Stimulated activated CD8-positive, alpha-beta memory T cell treated with anti-CD3 and anti-CD28 coated beads, Interleukin-12 subunit alpha, Interleukin-12 subunit beta, amount 100 ng/mL, for 4 hours (primary cell): ENCODE measurements around the gene FKBP8.

Source experiments
- DNase-seq: peaks from one replicate; pipeline ENCODE4 v3.0.0-alpha.2; 2020; ENCODE audit warnings: low read depth

FKBP8 gene

GRCh38 chr19:18502246-18502637 lies 41.1 kb downstream of the FKBP8 start:
- DNase-seq: no peak

GRCh38 chr19:18501832-18502231 lies 41.5 kb downstream of the FKBP8 start:
- DNase-seq: no peak

- DNase-seq: no peak
Observed at GRCh38 chr19:18501351-18501750, 42.0 kb downstream of the FKBP8 start.

DNA sequence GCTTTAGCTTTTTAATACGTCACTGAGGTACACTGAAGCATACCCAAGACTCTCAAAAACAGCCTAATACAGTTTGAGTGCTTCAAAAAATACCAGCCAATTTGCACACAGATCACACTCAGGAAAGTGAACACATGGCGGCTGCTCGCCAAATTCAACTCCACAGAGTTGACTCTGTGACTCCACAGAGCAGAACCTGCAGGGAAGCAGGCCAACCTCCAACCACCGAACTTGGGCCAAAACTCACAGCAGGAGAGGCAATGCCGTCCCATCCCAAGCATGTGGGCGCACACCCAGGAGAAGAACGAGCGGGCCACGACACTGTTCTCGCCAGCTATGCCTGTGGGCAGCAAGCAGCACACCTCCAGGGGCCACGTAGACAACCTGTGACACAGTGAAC lies 42.6 kb downstream of the FKBP8 start:
- DNase-seq: no peak

DNA sequence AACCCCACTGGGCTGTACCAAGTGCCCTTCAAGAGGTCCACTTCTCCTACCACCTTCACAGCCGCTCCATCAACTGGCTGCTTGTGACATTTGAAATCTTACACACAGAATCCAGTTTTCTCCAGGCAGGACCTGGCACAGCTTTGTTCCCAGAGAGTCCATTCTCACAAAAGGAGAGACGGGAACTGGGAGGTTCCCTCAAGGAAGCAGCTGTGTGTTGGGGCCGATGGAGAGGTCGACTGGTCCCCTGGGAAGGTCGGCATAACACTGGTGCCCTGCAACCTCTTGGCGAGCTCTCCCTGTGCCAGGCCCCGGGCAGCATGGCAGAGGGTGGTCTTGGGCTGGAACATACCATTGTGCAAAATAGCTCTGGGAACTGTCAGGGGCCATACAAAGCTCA lies 43.0 kb downstream of the FKBP8 start:
- DNase-seq: no peak

DNA sequence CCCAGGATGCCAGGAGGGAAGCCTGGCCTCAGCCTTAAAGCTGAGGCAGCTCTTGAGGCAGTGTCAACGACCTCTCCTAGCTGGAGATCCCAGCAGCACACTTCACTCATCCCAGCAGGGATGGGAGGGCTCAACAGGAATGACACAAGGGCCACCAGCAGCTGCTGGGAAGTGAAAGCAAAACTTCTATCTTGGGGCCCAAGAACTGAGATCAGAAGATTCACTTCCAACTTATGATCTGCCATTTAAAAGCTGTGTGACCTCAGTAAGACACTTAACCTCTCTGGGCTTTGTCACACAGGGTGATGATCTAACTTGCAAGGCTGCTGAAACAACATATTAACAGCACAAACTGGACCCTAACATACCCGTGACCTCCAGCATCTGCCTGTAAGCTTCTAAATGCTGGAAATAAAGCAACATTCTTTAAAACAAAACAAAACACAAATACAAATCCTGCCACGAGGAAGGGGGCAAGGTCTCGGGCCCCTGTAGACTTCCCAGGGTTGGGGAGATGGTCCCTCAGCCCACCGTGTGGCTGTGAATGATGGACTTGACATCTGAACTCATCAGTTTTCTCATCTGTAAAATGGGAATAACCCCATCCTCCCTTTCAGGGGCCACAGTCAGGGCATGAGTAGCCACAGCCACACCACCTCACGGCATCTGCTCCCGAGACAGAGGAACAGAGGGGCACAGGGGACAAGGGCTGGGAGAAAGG lies 44.2 kb downstream of the FKBP8 start:
- no peak for DNase-seq

- DNase-seq: no peak
Observed at GRCh38 chr19:18496980-18497256, 46.5 kb downstream of the FKBP8 start.

DNA sequence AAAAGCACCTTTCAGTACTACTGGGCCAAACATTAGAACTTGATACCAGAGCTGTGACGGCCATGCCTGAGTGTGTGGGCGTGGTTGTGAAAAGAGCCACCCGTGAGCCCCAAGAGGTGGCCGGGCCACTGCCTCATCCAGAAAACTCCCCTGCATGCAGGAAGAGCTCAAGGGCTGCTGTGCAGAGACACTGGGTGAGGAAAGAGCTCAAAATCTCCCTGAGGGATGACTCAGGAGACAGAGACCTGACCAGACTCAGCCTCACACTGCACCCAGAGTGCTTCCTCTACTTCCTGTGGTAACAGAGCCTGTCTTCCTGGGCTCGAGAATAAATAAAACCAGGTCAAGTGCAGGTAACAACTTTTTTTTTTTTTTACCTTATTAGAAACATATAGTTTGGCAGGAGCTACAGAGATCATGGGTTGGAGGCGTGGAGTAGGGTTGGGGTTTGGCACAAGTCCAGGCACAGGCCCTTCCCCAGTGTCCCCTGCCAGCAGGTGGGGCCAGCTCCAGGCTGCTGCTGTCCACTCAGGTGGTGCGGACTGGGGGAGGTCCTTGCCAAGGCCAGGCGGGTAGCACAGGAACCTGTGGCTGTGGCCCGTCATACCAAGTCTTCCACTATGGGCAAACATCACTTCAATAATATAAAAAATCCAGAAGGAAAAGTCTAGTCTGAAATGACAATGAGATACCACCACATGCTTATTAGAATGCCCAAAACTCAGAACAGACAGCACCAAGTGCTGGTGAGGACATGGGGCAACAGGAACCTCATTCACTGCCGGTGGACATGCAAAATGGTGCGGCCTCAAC lies 47.0 kb downstream of the FKBP8 start:
- DNase-seq: peak; percentile 29

GRCh38 chr19:18495204-18495911 lies 48.0 kb downstream of the FKBP8 start:
- no peak for DNase-seq

GRCh38 chr19:18494267-18494607 lies 49.1 kb downstream of the FKBP8 start:
- no peak for DNase-seq

DNA sequence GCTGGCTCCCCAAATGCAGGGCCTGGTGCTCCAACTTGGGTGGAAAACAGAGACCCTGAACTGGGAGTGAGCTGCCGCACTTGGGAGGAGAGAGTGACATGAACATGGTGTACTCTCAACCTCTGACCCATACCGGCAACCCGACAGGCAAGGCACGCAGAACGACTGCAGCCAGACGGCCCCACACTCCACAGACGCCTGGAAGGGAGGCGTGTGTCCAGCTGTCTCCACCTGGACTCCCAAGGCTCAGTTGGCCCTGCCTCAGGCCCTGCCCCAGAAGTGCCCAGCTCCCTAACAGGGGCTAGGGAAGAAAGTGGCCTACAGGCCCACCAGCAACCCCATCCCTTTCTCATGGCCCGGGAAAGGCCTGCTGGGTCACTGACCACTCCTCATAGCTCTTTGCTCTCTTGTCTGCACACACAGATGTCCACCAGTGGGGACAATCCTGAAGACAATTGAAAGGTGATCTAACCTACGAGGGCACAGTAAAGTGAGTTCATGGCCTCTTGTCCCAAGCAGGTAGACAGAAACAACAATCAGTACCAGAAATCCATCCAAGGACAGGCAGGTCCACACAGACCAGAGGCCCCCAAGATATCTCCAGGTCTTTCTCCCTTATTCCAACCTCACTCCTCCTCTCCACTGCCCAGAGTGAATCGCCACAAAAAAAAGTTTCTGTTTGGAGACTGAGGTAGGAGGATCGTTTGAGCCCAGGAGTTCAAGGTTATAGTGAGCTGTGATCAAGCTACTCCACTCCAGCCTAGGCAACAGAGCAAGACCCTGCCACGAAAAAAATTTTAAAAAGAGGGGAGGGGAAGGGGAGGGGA lies 49.7 kb downstream of the FKBP8 start:
- no peak for DNase-seq

- DNase-seq: no peak
Observed at GRCh38 chr19:18491995-18492953, 51.1 kb downstream of the FKBP8 start.

GRCh38 chr19:18490728-18491127 lies 52.6 kb downstream of the FKBP8 start:
- DNase-seq: no peak

DNA sequence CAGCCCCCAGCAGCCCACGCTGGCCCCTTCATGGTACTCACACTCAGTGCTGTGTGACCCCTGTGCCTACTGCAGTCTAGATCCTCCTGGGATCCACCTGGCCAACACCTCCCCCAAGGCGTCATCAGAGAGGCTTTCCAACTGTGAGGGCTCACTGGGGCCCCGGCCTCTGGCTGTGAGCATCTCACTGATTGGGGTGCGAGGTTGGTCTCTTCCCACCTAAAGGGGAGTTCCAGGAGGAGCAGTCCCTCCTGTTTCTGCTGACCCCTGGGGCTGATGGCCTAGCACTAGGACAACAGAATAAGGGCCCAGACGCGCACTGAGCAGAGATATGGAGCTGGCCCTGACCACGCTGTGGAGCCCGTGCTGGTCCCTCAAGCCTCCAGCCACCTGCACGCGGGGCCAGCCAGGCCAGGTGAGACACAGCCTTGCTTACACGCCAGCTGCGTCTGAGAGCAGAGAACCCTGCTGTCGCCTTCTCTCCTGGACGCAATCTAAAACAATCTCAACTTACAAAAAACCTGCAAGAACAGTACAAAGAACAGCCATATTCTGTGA lies 53.7 kb downstream of the FKBP8 start:
- no peak for DNase-seq

DNA sequence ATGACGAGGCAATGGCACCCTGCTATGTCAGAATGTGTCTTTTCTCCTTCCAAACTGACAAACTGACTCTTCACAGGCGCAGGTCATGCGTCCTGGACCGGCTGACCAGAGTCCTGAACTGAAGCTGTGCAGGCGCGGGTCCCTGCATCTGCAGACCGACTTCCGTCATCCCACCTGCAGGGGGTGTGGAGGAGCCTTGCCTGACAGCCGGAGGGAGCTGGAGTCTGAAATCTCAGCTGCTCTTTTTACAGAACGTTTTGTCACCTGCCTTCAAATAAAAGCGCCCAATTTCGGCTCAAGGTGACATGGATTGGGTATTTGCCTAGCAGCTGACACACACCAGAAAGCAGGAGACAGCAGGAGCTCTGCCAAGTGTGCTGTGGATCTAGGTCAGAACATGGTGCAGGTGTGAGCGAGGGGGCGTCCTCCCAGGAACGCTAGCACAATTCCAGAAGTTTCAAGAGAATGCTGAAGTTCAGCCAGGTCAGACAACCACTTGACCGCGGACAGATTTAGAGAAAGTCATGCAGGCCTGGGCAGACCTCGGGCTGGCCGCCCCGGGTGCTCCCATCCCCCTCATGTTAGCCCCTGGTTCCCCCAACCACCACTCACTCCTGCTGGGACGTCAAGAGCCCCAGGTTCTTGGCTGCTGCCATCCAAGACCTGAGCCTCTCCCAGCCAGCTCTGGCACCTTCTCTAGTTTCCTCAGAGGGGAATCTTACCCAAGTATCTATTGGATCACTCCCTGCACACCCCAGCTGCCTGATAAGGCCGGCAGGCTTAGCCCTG lies 54.3 kb downstream of the FKBP8 start:
- DNase-seq: no peak

GRCh38 chr19:18488403-18488723 lies 55.0 kb downstream of the FKBP8 start:
- no peak for DNase-seq

- no peak for DNase-seq
Observed at GRCh38 chr19:18487576-18488402, 55.6 kb downstream of the FKBP8 start.

GRCh38 chr19:18486746-18487145 lies 56.6 kb downstream of the FKBP8 start:
- no peak for DNase-seq

DNA sequence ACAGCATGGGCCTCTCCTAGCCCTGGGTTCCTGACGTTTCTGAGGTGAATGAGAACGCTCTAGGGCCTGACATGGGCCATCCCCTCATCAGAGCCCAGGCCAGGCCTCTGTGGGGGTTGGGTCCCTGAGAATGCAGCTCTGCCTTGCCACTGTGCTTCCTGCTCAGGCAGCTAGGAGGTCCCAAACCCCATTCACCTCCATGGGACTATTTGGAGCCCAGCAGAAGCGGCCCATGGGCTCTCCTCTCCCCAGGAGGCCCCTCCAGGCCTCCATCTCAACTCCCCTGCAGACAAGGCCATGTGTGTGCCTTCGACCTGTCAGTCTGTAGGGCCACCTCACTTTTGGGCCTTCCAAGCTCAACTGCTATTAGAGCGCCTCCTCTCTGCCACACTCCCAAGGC lies 58.4 kb downstream of the FKBP8 start:
- no peak for DNase-seq
